ENCODE data around the gene GCKR. TPM values are rescaled to one million over a fixed set of nuclear protein-coding genes. Genes with fewer than 3 reads are reported as not detected.
"Not testable (repeated sequence)": the region's sequence is repeated elsewhere in the genome, so short reads cannot be mapped to it uniquely, and the experiment has no call there.

Gene GCKR
- total RNA-seq, 2 experiments from 2014 or later, result not detected

DNA sequence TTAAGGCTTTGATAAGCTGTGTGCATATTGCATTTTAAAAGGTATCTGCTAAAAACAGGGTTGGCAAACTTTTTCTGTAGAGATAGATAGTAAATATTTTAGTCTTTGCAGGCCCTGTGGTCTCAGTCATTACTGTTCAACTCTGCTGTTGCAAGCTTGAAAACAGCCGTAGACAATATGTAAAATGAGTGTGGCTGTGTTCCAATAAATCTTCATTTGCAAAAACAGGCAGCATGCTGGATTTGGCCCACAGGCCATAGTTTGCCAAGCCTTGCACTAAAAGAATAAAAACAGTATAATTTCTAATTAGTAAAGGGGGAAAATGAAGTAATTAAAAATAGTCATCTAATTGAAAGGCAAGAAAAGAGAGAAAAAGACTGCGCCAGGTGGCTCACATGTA lies 35.3 kb downstream of the GCKR start:
- DNase-seq, result no peak
- Mint-ChIP-seq H3K36me3 (no peaks in the 10 kb centered on the region), H3K9me3 (no peaks in the 10 kb centered on the region), H3K4me1 (peaks cover 3% of the 10 kb centered on the region), H3K27me3 (peaks cover 18% of the 10 kb centered on the region), H3K4me3 (no peak overlapping the region), H3K27ac (no peak overlapping the region)
- no peak for ATAC-seq (ENCODE audit: low read depth)
- POLR2A ChIA-PET, result no interaction called here

DNA sequence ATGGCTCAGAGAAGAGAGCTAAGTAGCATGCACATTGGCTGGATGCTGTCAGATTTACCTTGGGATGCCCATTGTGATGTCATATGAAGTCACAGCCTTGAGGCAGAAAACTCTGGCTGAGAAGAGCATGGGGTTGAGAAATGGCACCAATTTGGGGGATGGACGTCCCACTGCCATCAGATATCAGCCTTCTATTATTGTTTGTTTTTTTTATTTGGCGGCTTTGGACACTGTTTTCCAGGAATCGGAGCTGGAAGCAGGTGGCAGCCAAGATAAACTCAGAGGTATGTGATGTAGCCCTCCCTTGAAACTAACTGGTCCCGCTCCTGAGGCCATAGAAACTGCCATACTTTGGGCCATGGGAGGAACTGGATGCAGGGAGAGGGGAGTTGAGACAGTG lies 40.6 kb downstream of the GCKR start:
- POLR2A ChIA-PET, result no interaction called here
- no peaks in the 10 kb centered on the region for H3K36me3 Mint-ChIP-seq
- no peak overlapping the region for H3K4me3 Mint-ChIP-seq
- H3K4me1 Mint-ChIP-seq, result no peaks in the 10 kb centered on the region
- DNase-seq (no peak), ATAC-seq (ENCODE audit: low read depth) (no peak)
- H3K27ac Mint-ChIP-seq, result no peak overlapping the region
- H3K9me3 Mint-ChIP-seq, result no peaks in the 10 kb centered on the region
- peaks cover 13% of the 10 kb centered on the region for H3K27me3 Mint-ChIP-seq

DNA sequence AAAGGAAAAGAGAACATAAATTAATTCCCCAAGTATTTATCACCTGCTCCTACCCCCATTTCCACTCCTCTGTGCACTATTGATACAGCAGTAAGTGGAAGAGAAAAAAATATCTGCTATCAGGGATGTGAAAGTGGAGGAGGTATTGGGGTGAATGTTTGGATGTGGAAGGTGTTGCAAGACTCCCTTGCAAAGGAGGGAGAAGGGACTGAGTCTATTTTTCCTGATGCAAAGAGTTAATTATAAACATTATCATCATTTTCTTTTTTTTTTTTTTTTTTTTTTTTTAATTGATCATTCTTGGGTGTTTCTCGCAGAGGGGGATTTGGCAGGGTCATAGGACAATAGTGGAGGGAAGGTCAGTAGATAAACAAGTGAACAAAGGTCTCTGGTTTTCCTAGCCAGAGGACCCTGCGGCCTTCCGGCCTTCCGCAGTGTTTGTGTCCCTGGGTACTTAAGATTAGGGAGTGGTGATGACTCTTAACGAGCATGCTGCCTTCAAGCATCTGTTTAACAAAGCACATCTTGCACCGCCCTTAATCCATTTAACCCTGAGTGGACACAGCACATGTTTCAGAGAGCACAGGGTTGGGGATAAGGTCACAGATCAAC lies 42.3 kb downstream of the GCKR start:
- peaks cover 16% of the 10 kb centered on the region for H3K27me3 Mint-ChIP-seq
- H3K9me3 Mint-ChIP-seq; ATAC-seq (ENCODE audit: low read depth); POLR2A ChIA-PET; H3K4me3 Mint-ChIP-seq; H3K36me3 Mint-ChIP-seq; DNase-seq; H3K27ac Mint-ChIP-seq; H3K4me1 Mint-ChIP-seq: not testable (repeated sequence)

DNA sequence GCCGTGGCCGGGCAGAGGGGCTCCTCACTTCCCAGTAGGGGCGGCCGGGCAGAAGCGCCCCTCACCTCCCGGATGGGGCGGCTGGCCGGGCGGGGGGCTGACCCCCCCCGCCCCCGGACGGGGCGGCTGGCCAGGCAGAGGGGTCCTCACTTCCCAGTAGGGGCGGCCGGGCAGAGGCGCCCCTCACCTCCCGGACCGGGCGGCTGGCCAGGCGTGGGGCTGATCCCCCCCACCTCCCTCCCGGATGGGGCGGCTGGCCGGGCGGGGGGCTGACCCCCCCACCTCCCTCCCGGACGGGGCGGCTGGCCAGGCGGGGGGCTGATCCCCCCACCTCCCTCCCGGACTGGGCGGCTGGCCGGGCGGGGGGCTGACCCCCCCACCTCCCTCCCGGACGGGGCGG lies 43.0 kb downstream of the GCKR start:
- DNase-seq; ATAC-seq (ENCODE audit: low read depth); H3K36me3 Mint-ChIP-seq; POLR2A ChIA-PET; H3K4me1 Mint-ChIP-seq; H3K27ac Mint-ChIP-seq; H3K9me3 Mint-ChIP-seq; H3K4me3 Mint-ChIP-seq: not testable (repeated sequence)
- peaks cover 15% of the 10 kb centered on the region for H3K27me3 Mint-ChIP-seq

DNA sequence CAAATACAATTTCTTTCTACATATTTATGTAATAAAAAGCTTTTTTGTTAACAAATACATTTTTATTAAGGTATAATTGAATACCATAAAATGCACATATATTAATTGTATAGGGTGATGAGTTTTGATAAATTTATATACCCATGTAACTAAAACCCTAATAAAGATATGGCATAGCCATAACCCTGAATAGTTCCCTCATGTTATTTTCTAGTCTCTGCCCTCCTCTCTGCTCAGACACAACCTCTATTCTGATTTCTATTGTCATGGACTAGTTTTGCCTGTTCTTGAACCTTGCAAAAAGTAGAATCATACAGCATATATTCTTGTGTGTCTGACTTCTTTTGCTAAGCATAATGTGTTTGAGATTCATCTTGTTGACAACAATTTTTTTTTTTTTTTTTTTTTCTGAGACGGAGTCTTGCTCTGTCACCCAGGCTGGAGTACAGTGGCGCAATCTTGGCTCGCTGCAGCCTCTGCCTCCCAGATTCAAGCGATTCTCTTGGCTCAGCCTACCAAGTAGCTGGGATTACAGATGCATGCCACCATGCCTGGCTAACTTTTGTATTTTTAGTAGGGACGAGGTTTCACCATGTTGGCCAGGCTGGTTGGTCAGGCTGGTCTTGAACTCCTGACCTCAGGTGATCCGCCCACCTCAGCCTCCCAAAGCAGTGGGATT lies 47.6 kb downstream of the GCKR start:
- DNase-seq (no peak), ATAC-seq (ENCODE audit: low read depth) (no peak)
- H3K27ac Mint-ChIP-seq, result no peak overlapping the region
- H3K4me1 Mint-ChIP-seq, result no peaks in the 10 kb centered on the region
- peaks cover 5% of the 10 kb centered on the region for H3K27me3 Mint-ChIP-seq
- H3K9me3 Mint-ChIP-seq, result peaks cover 2% of the 10 kb centered on the region
- H3K36me3 Mint-ChIP-seq, result no peaks in the 10 kb centered on the region
- POLR2A ChIA-PET, result interaction anchor here (0.7 kb wide), 1 partner anchor 1245 kb away, joined by 4 read pairs; no protein-coding TSS in a partner anchor
- H3K4me3 Mint-ChIP-seq, result no peak overlapping the region

DNA sequence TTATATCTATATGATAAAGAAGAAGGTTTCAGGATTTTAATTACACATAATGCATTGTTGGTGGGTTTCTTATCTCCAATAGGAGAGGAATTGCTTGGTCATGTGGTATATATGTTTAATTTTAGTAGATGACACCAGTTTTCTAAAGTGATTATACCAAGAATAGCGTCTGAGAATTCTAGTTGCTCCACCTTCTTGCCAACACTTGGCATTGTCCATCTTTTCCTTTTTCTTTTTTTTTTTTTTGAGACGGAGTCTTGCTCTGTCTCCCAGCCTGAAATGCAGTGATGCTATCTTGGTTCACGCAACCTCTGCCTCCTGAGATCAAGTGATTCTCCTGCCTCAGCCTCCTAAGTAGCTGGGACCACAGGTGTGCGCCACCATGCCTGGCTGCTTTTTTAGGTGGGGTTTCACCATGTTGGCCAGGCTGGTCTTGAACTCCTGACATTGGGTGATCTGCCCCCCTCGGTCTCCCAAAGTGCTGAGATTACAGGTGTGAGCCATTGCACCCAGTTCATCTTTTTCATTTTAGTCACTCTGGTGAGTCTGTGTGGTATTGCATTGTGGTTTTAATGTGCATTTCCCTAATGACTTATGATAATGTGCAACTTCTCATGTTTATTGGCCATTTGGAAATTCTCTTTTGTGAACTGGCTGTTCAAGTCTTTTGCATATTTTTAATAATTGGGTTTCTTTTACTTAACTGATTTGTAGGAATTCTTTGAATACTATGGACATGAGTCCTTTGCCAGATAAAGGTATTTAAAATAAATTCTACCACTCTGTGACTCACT lies 48.9 kb downstream of the GCKR start:
- H3K4me1 Mint-ChIP-seq, result no peaks in the 10 kb centered on the region
- DNase-seq, result no peak

DNA sequence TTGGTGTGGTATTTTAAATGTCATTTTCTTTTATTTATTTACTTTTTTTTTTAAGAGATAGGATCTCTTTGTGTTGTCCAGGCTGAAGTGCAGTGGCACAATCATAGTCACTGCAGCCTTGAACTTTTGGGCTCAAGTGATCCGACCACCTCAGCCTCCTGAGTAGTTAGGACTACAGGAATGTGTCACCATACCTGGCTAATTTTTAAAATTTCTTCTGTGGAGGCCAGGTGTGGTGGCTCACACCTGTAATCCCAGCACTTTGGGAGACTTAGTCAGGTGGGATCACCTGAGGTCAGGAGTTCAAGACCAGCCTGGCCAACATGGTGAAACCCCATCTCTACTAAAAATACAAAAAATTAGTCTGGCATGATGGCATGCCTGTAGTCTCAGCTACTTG lies 52.7 kb downstream of the GCKR start:
- no peak for ATAC-seq (ENCODE audit: low read depth)
- no peak overlapping the region for H3K27ac Mint-ChIP-seq
- H3K36me3 Mint-ChIP-seq, result no peaks in the 10 kb centered on the region
- H3K9me3 Mint-ChIP-seq, result peaks cover 2% of the 10 kb centered on the region
- H3K4me3 Mint-ChIP-seq, result no peak overlapping the region
- DNase-seq, result no peak
- POLR2A ChIA-PET, result no interaction called here
- peaks cover 25% of the 10 kb centered on the region for H3K27me3 Mint-ChIP-seq
- no peaks in the 10 kb centered on the region for H3K4me1 Mint-ChIP-seq

More for the DNA sequence above, 48.9 kb downstream of the GCKR start:
- no peak overlapping the region for H3K27ac Mint-ChIP-seq
- H3K36me3 Mint-ChIP-seq, result no peaks in the 10 kb centered on the region
- no peak for ATAC-seq (ENCODE audit: low read depth)
- H3K9me3 Mint-ChIP-seq, result peaks cover 2% of the 10 kb centered on the region
- peaks cover 5% of the 10 kb centered on the region for H3K27me3 Mint-ChIP-seq
- POLR2A ChIA-PET, result no interaction called here
- H3K4me3 Mint-ChIP-seq, result no peak overlapping the region

DNA sequence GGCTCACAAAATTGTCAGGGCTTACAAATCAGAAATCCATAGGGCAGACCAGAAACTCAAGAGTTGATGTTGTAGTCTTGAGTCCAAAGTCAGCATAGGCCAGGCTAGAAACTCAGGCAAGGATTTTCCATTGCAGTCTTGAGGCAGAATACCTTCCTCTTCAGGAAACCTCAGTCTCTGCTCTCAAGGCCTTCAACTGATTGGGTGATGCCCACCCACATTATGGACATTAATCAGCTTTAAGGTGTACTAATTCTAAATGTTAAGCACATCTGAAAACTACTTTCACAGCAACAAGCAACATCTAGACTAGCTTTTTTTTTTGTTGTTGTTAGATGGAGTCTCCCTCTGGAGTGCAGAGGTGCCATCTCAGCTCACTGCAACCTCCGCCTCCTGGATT lies 54.9 kb downstream of the GCKR start:
- Mint-ChIP-seq H3K27me3 (peaks cover 36% of the 10 kb centered on the region), H3K27ac (no peak overlapping the region), H3K4me3 (no peak overlapping the region), H3K4me1 (no peaks in the 10 kb centered on the region), H3K36me3 (no peaks in the 10 kb centered on the region), H3K9me3 (peaks cover 1% of the 10 kb centered on the region)
- ATAC-seq (ENCODE audit: low read depth) (no peak), DNase-seq (no peak)
- POLR2A ChIA-PET, result no interaction called here

DNA sequence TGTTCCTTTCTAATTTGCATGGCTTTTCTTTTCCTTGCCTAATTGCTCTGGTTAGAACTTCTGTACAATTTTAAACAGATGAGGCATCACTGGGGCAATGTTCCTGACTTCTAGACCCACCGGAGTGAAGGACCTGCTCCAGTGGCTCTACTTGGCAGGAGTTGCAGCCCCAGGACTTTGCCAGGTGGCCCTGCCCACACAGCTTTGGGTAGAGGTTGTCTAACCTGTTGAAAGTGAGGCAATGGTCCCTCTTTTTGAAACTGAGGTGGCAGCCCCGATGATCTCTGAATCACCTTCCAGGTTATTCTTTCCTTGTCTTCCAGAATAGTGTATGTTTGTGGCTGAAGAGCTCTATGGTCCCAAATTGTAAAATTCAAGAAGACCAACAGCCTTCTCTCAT lies 56.3 kb downstream of the GCKR start:
- Mint-ChIP-seq H3K27ac (no peak overlapping the region), H3K4me1 (no peaks in the 10 kb centered on the region), H3K36me3 (no peaks in the 10 kb centered on the region), H3K27me3 (peaks cover 36% of the 10 kb centered on the region), H3K9me3 (no peaks in the 10 kb centered on the region), H3K4me3 (no peak overlapping the region)
- ATAC-seq (ENCODE audit: low read depth), result no peak
- POLR2A ChIA-PET, result no interaction called here
- DNase-seq, result no peak

DNA sequence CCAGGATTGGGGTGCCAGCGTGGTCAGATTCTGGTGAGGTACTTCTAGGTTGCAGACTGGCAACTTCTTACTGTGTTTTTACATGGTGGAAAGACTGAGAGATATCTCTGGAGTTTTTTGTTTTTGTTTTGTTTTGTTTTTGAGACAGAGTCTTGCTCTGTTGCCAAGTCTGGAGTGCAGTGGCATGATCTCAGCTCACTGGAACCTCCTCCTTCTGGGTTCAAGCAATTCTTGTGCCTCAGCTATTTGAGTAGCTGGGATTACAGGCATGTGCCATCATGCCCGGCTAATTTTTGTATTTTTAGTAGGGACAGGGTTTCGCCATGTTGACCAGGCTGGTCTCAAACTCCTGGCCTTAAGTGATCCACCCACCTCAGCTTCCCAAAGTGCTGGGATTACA lies 57.8 kb downstream of the GCKR start:
- POLR2A ChIA-PET; ATAC-seq (ENCODE audit: low read depth): not testable (repeated sequence)

DNA sequence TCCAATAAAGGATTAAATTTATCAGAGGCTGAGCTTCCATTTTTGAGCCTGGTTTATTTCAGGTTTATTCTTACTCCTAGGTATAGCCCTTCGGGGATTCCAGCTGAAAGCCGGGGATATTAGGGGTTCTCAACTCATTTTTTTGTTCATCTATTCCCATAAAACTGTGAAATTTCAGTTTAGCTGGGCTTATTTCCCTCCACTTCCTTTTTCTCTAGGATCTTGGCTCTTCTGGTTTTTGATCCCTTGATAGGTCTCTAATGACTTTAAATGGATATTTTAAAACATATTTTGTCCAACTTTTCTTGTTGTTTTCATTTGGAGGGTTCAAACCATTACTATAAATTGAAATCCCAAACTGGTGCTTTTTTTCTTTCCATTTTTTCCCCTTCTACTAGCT lies 62.6 kb downstream of the GCKR start:
- peaks cover 21% of the 10 kb centered on the region for H3K27me3 Mint-ChIP-seq
- H3K36me3 Mint-ChIP-seq, result no peaks in the 10 kb centered on the region
- POLR2A ChIA-PET, result no interaction called here
- H3K4me1 Mint-ChIP-seq, result no peaks in the 10 kb centered on the region
- ATAC-seq (ENCODE audit: low read depth) (no peak), DNase-seq (no peak)
- H3K9me3 Mint-ChIP-seq, result no peaks in the 10 kb centered on the region
- H3K4me3 Mint-ChIP-seq, result no peak overlapping the region
- no peak overlapping the region for H3K27ac Mint-ChIP-seq

More for the DNA sequence above, 57.8 kb downstream of the GCKR start:
- not testable (repeated sequence) for H3K36me3 Mint-ChIP-seq, H3K9me3 Mint-ChIP-seq, H3K4me1 Mint-ChIP-seq, DNase-seq, H3K27ac Mint-ChIP-seq, H3K4me3 Mint-ChIP-seq
- H3K27me3 Mint-ChIP-seq, result peaks cover 38% of the 10 kb centered on the region

DNA sequence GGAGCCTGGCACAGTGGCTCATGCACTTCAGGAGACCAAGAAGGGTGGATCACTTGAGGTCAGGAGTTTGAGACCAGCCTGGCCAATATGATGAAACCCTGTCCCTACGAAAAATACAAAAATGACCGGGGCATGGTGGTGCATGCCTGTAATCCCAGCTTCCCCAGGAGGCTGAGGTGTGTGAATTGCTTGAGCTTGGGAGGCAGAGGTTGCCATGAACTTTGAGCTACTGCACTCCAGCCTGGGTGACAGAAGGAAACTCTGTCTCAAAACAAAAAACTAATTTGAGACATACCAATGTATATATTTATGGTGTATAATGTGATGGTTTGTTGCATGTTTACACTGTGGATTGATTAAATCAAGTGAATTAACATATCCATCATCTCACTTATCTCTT lies 64.4 kb downstream of the GCKR start:
- no peaks in the 10 kb centered on the region for H3K36me3 Mint-ChIP-seq

DNA sequence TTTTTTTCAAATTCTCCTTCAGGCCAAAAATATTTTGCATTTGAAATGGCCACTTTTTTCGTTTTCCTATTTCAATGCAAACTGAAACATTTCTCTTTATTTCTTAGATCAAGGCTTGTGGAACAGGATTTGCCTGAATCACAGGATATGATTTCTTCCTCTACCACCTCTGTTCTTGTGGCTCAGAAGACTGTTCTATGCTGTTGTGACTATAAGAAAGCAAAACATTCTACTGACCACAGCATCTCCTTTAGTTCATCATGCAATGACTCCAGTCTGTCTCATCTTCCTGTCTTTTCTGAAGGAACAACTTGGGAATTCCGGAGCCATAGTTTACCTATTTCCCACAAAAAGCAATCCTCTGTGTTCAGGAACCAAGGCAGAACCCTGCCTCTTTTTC lies 70.0 kb downstream of the GCKR start:
- POLR2A ChIA-PET, result interaction anchor here (0.6 kb wide), 1 partner anchor 318 kb away, joined by 3 read pairs; no protein-coding TSS in a partner anchor
- Mint-ChIP-seq H3K4me3 (no peak overlapping the region), H3K27me3 (peaks cover 55% of the 10 kb centered on the region), H3K4me1 (no peaks in the 10 kb centered on the region), H3K9me3 (peaks cover 10% of the 10 kb centered on the region), H3K27ac (no peak overlapping the region), H3K36me3 (peaks cover 2% of the 10 kb centered on the region)
- no peak for ATAC-seq (ENCODE audit: low read depth)
- no peak for DNase-seq

More for the DNA sequence above, 64.4 kb downstream of the GCKR start:
- no peaks in the 10 kb centered on the region for H3K9me3 Mint-ChIP-seq
- DNase-seq, result no peak
- ATAC-seq (ENCODE audit: low read depth), result no peak
- H3K27ac Mint-ChIP-seq, result no peak overlapping the region
- H3K4me3 Mint-ChIP-seq, result no peak overlapping the region
- H3K4me1 Mint-ChIP-seq, result no peaks in the 10 kb centered on the region
- H3K27me3 Mint-ChIP-seq, result peaks cover 25% of the 10 kb centered on the region
- POLR2A ChIA-PET, result no interaction called here

DNA sequence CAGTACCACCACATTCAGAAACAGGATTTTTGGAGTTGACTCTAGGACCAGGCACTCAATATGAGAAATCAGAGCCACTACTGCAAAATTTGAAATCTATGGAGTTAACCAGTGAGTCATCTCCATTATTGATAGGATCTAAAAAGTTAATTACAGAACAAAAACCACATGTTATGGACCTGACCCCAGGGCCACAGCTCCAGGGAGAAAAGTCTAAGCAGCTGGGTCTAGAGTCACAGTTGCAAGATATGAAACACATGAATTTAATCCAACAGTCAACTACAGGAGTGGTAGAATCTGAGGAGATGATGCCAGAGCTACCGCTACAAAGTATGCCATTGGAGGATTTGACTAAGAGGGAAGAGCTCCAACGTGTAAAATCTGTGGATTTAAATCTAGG lies 72.8 kb downstream of the GCKR start:
- POLR2A ChIA-PET, result no interaction called here
- peaks cover 56% of the 10 kb centered on the region for H3K27me3 Mint-ChIP-seq

More for the DNA sequence above, 72.8 kb downstream of the GCKR start:
- no peak for DNase-seq
- ATAC-seq (ENCODE audit: low read depth), result no peak
- no peak overlapping the region for H3K27ac Mint-ChIP-seq
- H3K36me3 Mint-ChIP-seq, result peaks cover 3% of the 10 kb centered on the region
- H3K4me1 Mint-ChIP-seq, result no peaks in the 10 kb centered on the region
- H3K4me3 Mint-ChIP-seq, result no peak overlapping the region
- peaks cover 16% of the 10 kb centered on the region for H3K9me3 Mint-ChIP-seq

All from activated naive CD8-positive, alpha-beta T cell treated with anti-CD3 and anti-CD28 coated beads, Interleukin-2, amount 10 ng/mL, durations not matched to agents 7 days and 5 days (primary cell).